ENCODE measurements around the gene ARRDC3.
"Not testable (repeated sequence)": the region's sequence is repeated elsewhere in the genome, so short reads cannot be mapped to it uniquely, and the experiment has no call there.

Gene ARRDC3

DNA sequence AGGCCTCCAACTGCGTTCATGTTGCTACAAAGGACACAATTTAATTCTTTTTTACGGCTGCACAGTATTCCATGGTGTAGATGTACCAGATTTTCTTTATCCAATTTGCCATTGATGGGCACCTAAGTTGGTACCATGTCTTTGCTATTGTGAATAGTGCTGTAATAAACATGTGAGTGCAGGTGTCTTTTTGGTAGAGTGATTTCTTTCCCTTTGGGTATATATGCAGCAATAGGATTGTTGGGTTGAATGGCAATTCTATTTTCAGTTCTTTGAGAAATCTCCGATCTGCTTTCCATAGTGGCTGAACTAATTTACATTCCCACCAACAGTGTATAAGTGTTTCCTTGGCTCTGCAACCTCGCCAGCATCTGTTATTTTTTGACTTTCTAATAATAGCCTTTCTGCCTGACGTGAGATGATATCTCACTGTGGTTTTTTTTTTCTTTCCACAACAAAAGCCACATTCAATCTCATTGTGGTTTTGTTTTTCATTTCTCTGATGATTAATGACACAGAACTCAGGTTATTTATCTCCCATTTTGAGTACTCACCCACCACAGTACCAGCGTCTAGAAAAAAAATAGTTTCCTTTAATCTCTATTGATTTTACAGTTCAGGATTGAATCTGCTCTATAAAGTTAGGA lies 21.9 kb downstream of the ARRDC3 start:
- DNase-seq (ENCODE audit: low read depth in 1 of 2, low spot score in 1 of 2) = no peak

DNA sequence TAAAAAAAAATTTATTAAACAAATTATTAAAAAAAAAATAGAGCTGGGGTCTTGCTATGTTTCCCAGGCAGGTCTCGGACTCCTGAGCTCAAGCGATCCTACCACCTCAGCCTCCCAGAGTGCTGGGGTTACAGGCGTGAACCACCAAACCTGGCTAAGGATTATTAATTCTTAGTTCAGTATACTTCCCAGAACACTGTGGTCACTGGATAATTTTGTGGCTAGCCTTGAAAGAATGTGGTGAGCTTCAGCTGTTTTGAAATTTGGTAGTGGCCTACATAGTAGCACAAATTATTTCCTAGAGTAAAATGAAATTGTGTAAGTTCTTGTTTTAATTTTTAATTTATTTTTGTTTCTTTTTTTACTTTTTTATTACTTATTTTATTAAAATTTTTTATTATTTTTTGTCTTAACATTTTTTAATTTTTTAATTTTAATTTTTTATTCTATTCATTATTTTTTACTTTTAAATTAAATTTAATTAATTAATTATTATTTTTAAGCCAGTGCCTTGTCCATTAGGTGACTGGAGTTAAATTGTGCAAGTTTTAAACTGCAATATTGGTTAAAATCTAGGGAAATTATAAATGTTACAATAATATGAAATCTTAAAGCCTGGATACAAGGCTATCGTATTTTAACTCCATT lies 23.0 kb downstream of the ARRDC3 start:
- no peak for DNase-seq (ENCODE audit: low read depth in 1 of 2, low spot score in 1 of 2)

DNA sequence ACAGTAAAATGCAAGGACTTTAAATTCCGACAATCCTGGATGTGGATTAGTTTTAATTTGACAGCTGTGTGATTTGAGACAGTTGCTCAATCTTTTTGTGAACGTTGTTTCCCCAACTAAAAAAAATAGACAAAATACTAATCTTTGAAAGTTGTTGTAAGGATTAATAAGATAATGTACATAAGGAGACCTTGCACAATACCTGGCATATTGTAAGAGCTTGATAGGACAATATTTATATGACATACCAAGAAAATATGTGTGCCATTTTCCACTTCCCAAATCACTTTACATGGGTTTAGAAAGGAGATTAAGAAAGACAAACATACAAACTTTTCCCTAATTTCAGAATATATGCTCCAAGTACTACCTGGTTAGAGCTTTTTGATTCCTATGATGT lies 25.3 kb downstream of the ARRDC3 start:
- DNase-seq (ENCODE audit: low read depth in 1 of 2, low spot score in 1 of 2) = no peak

DNA sequence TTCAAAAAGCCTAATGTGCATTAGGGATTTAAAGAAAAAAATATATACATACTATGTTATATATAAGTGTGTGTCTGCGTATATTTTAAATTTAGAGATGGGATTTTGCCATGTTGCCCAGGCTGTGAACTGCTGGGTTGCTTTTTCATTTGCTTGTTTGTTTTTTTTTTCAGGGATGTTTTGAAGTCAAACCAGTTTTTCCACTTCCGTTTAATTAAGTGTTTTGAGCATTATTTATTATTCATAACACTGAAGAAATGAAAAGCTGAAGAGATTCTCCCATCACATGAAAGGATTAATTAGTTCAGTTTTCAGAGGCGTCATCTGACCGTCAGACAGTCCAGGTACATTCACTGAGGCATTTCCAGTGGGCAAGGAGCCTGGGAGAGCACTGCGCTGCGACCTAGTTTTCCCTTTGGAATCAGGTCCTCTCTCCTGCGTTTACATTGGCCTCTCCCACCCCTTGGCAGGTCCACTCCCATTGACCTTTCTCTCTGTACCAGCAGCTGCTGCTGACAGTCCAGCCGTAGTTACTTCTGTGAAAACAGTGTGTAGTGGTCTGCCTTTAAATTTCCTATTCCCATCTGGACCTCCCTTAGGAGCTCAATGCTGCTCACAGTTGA lies 26.0 kb downstream of the ARRDC3 start:
- DNase-seq (ENCODE audit: low read depth in 1 of 2, low spot score in 1 of 2) = no peak

DNA sequence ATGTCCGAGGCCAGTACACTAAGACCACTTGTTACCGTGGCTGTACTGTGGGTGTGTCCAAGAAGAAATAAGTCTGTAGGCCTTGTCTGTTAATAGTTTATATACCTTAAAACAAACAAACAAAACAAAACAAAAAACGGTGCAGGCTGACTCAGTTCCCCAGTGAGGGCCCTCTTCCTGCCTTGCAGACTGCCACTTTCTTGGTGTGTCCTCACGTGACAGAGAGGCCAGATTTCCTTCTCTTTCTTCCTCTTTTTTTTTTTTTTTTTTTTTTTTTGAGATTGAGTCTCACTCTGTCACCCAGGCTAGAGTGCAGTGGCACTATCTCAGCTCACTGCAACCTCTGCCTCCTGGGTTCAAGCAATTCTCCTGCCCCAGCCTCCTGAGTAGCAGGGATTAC lies 28.2 kb downstream of the ARRDC3 start:
- not testable (repeated sequence) for DNase-seq (ENCODE audit: low read depth in 1 of 2, low spot score in 1 of 2)

DNA sequence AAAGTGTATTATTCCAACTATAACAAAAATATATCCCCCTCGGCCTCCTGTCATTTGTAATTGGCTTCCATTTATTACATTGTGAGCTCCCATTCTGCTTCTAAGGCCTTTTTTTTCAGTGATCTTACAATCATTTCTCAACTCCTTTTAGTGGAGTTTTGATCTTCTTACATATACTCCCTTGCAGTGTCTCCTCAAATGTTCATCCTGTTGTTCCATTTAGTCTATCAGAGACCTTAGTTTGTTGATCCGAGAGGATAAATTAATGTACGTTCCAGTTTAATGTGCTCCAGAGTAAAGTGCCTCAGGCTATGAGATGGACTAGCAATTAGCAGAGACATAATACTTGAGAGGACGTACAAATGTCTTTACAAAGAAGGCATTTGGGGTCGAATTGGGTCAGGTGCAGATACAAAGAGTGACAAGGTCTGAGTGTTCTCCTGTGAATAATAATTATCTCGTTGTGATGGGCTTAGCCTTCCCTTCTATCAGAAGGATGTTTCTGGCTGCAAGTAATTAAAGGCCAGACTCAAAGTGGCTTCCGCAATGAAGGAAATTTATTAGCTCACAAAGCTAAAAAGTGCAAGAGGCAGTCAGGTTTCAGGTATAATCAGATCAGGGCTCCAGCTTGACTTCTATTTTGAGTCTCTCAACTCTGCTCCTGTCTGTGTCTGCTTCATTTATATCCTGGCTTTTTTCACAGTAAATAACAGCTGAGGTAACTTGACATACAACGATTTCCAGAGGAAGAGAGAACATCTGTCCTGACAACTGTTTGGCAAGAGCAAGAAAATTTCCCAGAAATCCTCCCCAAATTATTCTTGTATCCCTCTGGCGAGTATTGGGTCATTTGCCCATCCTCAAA lies 30.1 kb downstream of the ARRDC3 start:
- no peak for DNase-seq (ENCODE audit: low read depth in 1 of 2, low spot score in 1 of 2)

DNA sequence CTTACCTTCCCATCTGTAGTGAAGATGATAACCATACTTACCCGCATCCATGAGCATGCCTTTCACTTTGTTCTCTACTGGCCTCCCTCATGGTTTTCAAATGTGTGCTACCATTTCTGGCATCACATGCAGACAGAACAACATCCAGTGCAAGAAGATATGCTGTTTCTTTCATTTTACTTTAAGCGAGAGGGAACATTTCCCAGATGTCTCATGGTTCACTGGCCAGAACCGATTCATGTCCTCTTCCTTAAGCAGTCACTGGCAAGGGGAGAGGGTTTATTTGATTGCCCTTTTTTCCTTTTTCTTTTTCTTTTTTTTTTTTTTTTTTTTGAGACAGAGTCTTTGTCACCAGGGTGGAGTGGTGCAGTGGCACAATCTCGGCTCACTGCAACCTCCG lies 37.7 kb downstream of the ARRDC3 start:
- no peak for DNase-seq (ENCODE audit: low read depth in 1 of 2, low spot score in 1 of 2)

DNA sequence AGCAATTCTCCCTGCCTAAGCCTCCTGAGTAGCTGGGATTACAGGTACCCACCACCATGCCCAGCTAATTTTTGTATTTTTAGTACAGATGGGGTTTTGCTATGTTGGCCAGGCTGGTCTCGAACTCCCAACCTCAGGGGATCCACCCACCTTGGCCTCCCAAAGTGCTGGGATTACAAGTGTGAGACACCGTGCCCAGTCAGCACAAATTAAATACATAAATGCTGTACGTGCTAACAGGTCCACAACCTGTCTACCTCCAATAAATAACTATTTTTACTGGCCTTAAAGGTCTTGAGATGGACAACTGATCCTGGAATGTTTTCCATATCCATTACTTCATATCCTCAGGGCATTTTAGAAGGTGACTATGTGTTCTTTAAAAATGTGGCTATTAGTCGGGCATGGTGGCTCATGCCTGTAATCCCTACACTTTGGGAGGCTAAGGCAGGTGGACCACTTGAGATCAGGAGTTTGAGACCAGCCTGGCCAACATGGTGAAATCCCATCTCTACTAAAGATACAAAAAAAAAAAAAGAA lies 38.4 kb downstream of the ARRDC3 start:
- DNase-seq (ENCODE audit: low read depth in 1 of 2, low spot score in 1 of 2) = not testable (repeated sequence)

DNA sequence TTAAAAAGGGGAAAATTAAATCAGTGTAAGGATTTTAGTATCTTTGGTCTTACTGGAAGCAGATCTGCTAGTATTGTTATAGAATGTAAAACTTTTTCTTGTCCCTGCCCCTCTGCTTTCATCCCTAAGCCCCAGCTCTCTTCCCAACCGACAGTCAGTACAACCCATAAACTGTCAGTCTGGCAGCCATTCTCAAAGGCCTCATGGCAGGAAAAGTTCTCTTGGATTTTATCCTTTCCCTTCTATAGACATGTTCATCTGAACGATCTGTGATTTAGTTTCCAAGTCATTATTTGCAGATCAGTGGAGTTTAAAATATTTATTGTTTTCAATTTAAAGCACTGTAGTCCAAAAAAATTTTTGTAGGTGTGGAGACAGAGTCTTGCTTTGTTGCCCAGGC lies 39.2 kb downstream of the ARRDC3 start:
- no peak for DNase-seq (ENCODE audit: low read depth in 1 of 2, low spot score in 1 of 2)

DNA sequence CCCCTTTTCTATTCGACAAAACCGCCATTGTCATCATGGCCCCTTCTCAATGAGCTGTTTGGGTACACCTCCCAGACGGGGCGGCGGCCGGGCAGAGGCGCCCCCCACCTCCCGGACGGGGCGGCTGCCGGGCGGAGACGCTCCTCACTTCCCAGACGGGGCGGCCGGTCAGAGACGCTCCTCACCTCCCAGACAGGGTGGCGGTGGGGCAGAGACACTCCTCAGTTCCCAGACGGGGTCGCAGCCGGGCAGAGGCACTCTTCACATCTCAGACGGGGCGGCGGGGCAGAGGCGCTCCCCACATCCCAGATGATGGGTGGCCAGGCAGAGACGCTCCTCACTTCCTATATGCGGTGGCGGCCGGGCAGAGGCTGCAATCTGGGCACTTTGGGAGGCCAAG lies 40.2 kb downstream of the ARRDC3 start:
- not testable (repeated sequence) for DNase-seq (ENCODE audit: low read depth in 1 of 2, low spot score in 1 of 2)

DNA sequence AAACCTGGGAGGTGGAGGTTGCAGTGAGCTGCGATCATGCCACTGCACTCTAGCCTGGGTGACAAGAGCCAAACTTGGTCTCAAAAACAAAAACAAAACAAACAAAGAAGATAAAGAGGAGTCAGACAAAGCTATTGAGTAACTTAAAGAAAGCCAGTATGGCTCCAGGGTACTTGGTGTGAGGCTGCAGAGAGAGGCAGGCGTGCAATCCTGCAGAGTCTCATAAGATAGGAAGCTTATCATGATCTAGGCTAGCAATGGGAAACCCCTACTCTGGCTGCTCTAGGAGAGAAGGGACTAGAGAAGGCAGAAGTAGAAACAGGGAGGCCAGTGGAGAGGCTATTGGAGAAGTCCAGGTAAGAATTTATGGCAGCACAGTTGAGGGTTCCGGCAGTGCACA lies 42.0 kb downstream of the ARRDC3 start:
- no peak for DNase-seq (ENCODE audit: low read depth in 1 of 2, low spot score in 1 of 2)

DNA sequence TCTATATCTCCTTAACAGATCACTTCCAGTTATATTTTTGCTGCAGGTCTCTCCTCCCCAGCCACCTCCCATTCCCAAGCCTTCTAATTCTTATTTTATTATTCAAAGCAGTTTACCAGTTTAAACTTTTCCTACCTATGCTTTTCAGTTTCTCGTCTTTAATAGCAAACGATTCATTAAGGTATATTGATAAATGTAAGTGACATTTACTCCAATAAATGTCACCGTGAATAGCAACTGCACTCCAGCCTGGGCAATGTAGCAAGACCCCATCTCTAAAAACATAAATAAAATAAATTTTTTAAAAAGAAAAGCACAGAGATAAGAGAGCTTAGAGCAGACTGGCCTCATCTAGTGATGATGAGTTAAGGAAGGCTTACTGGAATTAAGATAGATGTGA lies 42.6 kb downstream of the ARRDC3 start:
- DNase-seq (ENCODE audit: low read depth in 1 of 2, low spot score in 1 of 2) = no peak

DNA sequence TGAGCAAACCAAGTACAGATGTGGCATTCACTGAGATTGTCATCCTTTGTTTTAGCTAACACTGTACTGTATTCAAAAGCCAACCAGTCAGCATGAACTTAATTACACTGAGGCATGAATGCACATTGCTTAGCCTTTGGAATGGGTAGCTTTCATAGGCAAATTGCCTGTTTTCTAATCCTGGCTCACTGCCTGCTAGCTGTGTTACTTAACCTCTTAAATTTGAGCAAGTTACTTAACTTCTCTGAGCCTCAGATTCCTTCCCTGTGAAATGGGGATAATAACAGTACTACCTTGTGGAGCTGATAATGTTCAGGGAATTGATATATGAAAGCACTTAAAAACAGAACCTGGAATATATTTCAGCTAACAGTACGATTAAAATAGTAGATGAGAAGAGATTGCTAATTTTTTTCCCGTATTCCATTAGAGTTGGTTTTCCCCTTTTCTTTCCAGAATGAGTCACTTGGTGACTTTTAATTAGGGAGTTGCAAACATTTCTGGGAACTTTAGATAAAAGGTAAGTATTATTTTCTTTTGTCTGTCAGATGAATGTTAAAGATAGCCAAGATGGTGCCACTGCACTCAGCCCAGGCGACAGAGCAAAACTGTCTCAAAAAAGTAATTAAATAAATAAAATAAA lies 43.9 kb downstream of the ARRDC3 start:
- DNase-seq (ENCODE audit: low read depth in 1 of 2, low spot score in 1 of 2) = no peak

DNA sequence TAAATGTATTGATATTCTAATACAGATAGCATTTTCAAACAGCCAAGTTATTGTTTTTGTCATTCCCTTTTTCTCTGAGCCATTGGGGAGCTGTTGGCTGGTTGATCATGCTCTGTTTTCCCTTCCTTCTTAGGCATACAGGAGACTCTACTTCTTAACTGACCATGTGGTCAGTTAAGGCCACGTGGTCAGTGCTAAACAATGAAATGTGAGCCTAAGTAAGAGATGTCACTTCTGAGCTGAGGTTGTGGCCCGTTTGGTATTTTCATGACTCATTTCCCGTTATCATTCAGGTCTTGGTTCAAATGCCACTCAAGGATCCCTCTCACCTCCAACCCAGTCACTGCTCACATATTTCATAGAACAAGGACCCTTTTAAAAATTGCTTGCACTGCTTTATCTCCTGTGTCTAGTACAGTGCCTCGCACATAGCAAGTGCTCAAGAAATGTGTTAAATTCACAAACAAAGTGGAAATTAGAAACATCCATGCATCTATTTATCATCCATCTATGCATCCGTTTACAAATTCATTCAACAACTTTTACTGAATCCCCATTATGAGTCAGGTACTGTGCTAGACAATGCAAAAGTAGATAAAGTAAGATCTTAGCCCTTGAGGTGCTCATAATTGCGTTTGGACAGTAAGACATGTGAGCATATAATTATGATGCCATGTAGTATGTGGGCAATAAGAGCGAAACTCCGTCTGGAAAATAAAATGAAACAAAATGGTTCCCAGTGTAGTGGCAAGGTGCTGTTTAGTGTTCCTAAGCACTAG lies 50.7 kb downstream of the ARRDC3 start:
- no peak for DNase-seq (ENCODE audit: low read depth in 1 of 2, low spot score in 1 of 2)

DNA sequence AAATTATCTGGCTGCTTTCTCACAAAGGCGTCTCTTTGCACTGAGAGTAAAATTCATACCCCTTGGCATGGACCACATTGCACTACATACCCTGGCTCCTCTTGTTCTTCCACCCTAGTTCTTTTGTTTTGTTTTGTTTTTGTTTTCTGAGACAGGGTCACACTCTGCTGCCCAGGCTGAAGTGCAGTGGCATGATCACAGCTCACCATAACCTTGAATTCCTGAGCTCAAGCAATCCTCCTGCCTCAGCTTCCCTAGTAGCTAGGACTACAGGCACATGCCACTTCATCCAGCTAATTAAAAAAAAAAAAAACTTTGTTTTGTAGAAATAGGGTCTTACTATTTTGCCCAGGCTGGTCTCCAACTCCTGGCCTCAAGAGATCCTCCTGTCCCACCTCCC lies 51.4 kb downstream of the ARRDC3 start:
- DNase-seq (ENCODE audit: low read depth in 1 of 2, low spot score in 1 of 2) = no peak

DNA sequence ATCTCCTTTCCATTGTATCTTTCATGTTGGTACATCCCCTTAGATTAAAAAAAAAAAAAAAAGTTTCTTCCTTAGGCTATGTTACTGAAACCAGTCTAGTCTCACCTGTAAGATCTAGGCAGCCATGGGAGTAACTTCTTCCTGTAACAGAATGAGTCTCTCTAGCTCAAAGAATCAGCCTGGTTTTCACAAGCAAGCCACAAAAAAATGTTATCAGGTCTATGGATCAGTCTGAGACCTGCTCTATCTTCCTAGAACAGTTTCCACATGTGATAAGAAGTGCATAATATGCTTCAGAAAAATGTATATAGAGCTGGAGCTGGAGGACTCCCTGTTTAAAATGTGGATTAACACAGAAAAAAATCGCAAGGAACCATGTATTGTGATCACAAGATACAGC lies 53.8 kb downstream of the ARRDC3 start:
- no peak for DNase-seq (ENCODE audit: low read depth in 1 of 2, low spot score in 1 of 2)

DNA sequence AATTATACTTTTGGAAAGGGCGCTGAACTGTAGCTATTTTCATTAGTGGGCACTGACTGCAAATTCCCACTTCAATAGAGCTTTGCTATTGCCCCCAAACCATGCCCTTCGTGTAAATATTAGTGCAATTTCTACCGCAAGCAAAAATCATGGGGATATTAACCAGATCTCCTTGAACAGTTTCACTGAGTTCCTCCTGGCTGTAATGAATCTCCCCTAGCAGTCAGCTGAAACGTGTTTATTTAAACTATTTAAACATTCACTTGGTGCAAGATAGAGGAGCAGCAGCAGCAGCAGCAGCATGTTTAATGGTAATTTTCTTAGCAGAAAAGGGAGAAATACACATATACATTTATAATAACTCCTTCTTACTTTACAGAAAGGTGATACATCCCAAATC lies 54.4 kb downstream of the ARRDC3 start:
- DNase-seq (ENCODE audit: low read depth in 1 of 2, low spot score in 1 of 2) = no peak

DNA sequence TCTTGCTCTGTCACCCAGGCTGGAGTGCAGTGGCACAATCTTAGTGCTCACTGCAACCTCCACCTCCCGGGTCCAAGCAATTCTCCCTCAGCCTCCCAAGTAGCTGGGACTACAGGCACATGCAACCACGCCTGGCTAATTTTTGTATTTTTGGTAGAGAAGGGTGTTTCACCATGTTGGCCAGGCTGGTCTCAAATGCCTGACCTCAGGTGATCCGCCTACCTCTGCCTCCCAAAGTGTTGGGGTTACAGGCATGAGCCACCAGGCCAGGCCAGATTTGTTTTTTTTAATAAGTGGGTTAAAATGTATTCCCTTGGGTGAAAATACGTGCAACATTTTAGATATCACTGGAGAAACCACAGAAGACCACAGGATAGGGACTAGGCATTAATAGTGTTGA lies 60.1 kb downstream of the ARRDC3 start:
- DNase-seq (ENCODE audit: low read depth in 1 of 2, low spot score in 1 of 2) = not testable (repeated sequence)

DNA sequence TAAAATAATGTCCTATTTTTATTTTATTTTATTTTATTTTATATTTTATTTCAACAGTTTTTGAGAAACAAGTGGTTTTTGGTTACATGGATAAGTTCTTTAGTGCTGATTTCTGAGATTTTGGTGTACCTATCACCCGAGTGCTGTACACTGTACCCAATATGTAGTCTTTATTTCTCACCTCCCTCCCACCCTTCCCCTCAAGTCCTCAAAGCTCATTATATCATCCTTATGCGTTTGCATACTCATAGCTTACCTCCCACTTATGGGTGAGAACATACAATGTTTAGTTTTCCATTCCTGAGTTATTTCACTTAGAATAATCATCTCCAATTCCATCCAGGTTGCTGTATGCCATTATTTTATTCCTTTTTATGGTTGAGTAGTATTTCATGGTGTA lies 63.5 kb downstream of the ARRDC3 start:
- DNase-seq (ENCODE audit: low read depth in 1 of 2, low spot score in 1 of 2) = no peak

DNA sequence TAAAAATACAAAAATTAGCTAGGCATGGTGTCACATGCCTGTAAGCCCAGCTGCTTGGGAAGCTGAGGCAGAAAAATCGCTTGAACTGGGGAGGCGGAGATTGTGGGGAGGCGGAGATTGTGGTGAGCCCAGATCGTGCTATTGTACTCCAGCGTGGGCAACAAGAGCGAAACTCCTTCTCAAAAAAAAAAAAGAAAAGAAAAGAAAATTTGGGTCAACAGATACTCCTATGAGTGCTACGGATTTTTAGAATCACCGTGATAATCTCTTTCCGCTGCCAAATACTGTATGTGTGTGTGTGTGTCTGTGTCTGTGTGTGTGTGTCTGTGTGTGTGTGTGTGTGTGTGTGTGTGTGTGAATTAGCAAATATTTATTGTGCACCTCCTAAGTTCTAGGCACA lies 64.4 kb downstream of the ARRDC3 start:
- DNase-seq (ENCODE audit: low read depth in 1 of 2, low spot score in 1 of 2) = no peak
